HEK293T (cell line): Measurements from ENCODE around the gene TMEM233.

ENCODE experiments used
- BHLHE40 ChIP-seq: fragments of 450-650 bp; IDR thresholded peaks from 2 replicates; pipeline ENCODE4 v1.6.1; 2016; ENCODE audit warnings: mild to moderate bottlenecking, moderate library complexity, borderline replicate concordance
- ELF4 ChIP-seq: fragments of 450-650 bp; IDR thresholded peaks from 2 replicates; pipeline ENCODE4 v1.6.1; 2017; ENCODE audit warnings: antibody characterized with exemption
- NFRKB ChIP-seq: fragments of 450-650 bp; IDR thresholded peaks from 2 replicates; pipeline ENCODE4 v1.6.1; 2016; ENCODE audit warnings: mild to moderate bottlenecking, moderate library complexity
- SP1 ChIP-seq: fragments of 450-650 bp; IDR thresholded peaks from 2 replicates; pipeline ENCODE4 v1.6.1; 2017

DNA sequence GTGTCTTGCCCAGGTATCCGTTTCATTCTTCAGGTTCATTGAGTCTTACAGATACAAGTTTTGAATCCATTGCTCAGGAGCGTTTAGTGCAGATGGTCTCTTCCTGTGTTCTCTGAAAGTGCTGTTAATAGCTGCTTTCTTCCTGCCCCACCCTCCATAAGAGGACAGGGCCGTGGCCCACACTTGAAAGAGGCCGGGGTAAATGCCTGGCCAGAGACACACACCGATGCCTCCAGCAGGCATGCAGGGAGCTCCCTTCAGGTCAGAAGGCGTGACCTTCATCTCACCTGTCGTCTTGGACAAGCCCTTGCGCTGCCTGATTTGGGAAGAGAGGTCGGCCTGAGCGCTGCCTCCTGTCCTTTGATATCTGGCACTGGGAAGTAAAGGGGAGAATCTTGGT is 85.9 kb downstream of the TMEM233 start:
- TF ChIP-seq ELF4 (no peak), NFRKB (no peak), BHLHE40 (no peak), SP1 (no peak)
